Activated CD4-positive, alpha-beta T cell treated with anti-CD3 and anti-CD28 coated beads for 24 hours (primary cell): ENCODE results near the gene SEMA3F.

Experiments used
- DNase-seq, 2 donors: peaks; one replicate each; pipeline ENCODE4 v3.0.0-alpha.2; 2020; ENCODE audit warnings: low read depth in 2 of 2

Gene SEMA3F

DNA sequence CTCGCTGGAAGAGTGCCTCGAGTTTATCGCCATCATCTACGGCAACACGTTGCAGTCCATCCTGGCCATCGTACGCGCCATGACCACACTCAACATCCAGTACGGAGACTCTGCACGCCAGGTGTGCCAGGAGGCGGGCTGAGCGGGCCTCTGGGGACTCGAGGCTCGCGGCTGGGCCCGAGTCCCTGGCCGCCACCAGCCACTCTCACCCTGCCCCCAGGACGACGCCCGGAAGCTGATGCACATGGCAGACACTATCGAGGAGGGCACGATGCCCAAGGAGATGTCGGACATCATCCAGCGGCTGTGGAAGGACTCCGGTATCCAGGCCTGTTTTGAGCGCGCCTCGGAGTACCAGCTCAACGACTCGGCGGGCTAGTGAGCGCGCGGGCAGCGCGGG, 38.2 kb downstream of the SEMA3F start:
- DNase-seq: no peak

DNA sequence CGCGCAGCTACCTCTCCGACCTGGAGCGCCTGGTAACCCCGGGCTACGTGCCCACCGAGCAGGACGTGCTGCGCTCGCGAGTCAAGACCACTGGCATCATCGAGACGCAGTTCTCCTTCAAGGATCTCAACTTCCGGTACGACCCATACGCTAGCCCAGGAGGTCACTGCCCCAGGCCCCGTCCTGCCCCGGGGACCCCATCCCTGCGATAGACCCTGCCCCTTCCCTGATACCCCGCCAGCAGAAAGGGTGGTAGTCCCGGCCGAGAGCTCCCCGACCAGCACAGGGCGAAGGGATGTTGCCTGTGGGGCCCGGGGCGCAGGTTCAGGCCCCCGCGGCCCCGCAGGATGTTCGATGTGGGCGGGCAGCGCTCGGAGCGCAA, 38.6 kb downstream of the SEMA3F start:
- no peak for DNase-seq

DNA sequence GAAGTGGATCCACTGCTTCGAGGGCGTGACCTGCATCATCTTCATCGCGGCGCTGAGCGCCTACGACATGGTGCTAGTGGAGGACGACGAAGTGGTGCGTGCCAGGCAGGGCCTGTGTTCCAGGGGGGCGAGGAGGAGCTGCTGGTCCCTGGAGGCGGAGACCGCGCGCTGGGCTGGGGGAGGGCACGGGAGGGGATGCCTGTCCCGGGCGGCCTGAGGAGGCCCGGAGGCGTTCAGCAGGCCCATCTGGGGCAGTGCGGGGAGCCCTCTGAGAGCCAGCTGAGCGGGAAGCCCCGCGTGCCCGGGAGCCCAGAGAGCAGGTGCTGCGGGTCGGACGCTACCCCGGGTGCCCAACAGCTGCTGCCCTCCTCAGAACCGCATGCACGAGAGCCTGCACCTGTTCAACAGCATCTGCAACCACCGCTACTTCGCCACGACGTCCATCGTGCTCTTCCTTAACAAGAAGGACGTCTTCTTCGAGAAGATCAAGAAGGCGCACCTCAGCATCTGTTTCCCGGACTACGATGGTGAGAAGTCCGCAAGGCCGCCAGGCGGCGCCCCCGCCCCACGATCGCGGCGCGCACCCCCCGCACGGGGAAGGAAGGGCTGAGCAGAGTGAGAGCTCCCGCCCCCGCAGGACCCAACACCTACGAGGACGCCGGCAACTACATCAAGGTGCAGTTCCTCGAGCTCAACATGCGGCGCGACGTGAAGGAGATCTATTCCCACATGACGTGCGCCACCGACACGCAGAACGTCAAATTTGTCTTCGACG, 39.2 kb downstream of the SEMA3F start:
- peak; percentile 66 to 69 for DNase-seq

DNA sequence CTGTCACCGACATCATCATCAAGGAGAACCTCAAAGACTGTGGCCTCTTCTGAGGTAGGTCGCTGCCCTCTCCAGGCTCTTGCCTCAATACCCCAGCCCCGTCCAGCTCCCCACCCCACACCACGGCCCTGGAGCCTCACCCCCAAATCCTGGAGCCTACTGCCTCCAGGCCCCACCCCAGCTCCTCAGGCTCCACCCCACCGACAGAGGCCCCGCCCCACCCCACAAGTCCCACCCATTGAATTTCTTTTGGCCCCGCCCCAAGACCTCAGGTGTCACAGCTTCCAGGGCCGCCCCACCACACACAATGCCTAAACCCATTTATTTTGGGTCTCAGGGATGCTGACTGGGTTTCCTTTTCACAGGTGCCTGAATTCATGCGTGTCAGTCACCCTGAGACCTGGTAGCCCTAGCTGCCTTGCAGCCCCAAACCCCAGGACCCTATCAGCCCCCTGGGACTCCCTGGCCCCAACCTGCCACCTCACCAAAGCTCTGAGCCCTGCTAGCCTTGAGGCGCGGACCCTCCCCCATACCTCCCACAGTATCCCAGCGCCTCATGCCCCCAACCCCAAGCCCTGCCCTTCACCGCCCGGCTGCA, 39.9 kb downstream of the SEMA3F start:
- peak in 1 of 2 donors; percentile 28 for DNase-seq

DNA sequence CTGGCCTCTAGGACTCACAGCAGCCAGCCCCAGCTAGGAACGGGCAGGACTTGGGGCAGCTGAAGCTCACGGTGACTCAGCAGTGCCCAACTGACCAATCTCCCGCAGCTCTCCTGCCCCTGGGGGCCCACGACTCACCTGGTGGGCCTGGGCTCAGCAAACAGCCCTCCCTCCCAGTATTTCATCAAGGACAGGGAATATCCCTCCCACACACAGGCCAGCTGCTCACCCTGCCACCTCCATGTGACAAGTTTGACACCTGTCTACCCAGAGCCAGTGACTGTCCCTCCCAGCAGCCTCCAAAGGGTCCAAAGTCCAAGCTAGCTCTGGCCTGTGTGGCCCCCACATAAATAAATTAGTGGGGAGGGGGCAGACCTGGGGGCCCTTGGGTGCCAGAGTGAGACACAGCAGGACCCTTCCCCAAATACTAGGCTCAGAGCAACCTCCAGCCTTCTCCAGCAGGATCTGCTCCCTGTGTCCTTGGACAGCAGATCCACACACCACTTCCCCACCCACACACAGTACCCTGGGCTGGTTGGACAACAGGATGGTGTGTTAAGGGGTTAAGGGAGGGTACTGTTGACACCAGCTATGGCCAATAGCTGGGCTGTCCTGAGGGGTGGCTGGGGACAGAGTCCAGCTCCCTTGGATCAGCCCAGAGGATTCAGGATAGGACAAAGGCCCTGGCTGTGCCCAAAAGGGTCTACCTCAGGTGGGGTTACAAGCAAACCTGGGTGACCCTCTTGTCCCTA, 40.6 kb downstream of the SEMA3F start:
- DNase-seq: no peak

DNA sequence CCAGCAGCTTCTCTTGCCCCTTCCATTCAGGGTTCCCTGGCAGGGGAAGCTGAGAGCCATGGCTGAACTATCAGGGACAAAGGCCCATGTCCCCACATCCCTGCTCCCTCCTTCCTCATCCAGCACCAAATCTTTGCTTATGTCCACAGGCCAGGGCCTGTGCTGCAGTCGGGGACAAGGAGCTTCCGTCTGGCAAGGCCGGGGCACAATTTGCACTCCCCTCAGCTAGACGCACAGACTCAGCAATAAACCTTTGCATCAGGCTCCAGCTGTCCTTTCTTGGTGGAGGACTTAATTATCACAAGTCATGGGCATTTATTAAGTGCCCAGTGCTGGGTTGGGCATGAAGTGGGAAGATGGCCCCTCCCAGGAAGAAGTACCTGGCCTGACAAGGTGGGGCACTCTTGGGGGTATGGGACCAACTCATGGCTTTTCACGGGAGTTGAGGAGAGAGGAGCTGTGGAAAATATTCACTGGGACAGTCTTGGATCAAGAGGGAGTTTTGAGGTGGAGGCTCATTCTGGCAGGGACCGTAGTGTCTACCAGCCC, 41.2 kb downstream of the SEMA3F start:
- no peak for DNase-seq

DNA sequence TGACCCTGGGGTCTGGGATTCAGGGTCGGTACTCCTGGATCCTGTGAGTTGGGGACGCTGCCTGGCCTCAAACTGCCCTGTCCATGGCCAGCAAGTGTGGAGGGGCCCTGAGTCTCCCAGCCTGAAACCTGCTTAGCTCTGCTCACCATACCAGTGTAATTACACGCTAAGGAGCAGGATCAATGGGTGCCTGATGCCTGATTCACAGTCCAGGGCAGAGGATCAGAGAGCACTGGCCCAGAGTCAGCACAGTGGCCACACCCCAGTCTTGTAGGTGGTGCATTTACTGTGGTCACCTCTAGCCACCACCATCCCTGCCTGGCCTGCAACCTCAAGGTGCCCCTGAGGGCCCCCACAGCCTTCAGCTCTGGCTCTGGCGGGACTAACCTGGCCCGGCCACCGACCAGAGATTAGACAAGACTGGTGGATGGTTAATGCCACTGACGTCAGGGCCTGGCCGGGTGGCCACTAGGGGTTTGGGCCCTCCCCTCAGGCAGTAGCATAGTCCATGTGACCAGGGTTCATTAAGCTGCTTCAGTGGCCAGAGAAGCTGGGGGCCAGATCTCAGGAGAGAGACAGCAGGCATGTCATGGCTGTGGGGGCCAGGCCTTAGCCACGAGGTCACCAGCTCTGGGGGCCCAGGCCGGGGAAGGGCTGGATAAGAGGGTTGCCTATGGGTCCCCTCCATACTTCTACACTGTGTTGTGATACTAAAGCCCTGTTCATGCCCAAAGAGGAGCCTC, 46.6 kb downstream of the SEMA3F start:
- DNase-seq: no peak

- DNase-seq: no peak
Measured at GRCh38 chr3:50202353-50203112, 47.4 kb downstream of the SEMA3F start.

DNA sequence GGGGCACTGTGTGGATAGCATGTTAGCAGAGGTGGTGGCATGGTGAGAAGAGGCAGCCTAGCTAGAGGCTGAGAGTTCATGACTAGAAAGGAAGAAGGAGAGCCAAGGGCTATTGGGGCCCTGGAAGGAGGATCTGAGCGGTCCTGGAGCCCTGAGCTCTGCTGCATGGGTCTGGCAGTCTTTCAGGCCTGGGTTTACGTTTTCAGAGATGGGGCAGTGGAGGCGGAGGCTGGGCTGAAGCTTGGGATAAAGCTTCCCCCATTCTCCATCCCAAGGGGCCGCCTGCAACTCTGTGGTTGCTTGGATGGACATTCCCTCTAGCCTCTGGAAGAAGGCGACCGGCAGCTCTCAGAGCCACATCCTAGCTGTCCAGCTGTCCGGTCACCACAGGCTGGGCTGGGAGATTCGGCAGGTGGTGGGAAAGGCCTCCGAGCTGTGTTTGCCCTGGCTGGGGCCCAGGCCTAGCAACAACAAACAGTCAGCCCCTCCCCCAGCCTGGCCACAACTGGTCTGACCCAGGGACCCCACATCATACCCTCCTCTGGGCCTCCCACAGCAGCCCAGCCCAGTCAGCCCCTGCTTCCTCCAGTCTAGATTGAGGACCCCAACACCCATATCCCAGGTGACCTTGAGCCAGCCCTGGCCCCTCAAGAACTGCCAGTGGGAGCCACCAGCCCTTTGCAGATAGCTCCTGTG, 48.1 kb downstream of the SEMA3F start:
- no peak for DNase-seq

DNA sequence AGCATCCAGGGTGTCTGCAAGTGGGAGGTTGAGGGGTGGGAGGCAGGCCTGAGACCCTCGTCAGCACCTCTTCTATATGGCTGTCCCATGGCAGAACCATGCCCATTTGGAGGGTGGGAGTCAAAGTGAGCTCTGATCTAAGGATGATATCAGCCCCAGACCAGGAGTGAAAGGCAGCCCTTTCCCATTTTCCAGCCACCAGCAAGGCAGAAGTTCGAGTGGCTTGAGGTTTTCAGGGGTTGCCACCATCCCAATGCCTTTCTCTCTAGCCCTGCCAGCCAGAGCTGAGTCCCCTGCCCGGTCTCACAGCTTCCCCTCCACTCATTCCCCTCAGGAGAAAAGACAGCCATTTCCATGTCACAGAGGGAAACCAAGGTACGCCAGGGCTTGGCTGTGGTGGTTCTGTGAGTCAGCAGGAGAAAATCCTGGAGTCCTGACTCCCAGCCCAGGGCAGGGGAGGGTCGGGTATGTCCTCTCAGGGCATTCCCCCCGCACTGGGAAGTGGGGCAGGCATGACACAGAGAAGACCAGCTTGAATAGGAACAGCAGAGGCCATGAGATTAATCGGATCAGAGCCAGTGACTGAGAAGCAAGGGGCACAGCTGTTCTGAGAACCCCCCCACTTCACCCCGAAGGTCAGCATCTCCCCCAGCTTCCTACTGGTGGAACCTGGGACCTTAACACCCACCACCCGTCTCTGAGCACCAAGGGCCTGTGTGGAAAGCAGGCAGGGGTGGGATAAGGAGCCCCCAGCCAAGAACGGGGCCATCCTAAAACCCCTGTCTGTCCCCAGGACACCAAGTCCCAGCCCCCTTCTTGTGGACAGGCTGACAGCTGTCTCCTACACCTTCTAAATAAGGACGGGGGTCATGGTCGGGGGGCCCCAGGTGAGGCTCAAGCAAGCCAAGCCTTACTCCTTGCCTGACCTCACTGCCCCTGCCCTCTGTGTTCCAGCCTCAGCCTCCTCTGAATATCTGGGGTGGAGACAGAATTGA, 49.0 kb downstream of the SEMA3F start:
- DNase-seq: no peak

DNA sequence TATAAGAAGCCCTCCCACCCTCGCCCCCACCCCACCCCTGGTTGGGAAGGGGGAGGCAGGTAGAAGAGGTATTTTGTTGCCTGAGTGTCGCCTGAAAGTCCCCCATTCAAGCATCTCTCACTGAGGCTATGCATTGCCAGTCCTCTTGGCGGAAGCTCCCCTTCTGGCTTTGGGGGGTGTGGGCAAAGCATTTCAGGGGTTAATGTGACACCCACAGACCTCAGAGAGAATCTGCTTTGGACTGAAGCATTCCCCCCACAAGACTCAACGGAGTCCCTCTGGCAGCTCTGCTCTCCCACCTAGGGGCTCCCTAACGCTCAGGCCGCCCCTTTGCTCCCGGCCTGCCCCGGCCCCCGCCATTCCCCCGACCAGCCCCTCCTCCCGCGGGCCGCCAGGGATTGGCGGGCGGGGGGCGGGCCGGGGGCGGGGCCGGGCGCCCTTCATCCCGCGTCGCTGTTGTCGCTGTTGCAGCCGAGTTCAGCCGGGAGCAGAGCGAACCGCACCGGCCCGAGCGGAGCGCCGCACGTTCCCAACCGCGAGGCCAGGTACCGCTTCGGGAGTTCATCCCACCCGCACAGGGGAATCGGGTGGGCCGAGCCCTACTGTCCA, 49.8 kb downstream of the SEMA3F start, which contains the start of gene SLC38A3:
Gene SLC38A3, plus strand, starts transcription at position 468 of the 609 bp plus-strand sequence. CDS start 8,929 bp downstream, outside the sequence.
- DNase-seq: no peak

DNA sequence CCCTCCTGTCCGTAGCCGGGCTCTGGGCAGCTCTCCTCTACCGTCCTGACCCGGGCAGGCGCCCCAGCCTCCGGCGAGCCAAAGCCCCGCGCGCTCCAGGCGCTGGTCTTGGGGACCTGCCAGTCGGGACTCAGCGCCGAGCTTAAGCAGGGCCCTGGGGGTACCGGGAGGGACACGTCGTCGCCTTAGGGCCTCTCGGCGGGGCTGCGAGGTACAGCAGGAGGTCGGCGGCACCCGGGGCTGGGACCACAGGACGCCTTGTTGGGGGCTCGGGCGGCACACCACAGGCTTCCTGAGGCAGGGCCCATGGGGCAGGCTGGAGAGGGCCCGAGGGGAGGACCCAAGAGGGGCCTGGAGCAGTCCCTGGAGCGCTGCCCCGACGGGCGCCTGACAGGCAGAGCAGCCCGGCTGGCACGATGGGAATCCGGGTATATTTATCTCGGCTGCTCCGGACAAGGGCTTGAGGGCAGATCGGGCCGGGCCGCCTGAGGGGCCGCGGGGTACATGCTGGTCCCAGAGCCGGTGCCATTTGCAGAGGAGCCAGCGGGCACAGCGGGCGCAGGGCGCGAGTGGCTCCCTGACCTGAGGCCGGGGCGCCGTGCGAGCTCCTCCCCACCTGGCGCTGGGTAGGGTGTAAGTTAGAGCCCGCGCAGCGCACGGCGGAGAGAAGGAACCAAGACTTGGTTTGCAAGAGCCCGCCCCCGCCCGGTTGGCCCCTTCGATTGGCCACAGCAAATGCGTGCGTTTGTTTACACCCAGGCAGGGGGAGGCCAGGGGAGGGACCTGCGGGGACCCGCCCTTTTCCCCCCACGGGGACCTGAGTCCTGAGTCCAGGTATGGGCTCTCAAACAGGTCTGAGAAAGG, 50.5 kb downstream of the SEMA3F start:
- DNase-seq: peak in 1 of 2 donors; percentile 35

DNA sequence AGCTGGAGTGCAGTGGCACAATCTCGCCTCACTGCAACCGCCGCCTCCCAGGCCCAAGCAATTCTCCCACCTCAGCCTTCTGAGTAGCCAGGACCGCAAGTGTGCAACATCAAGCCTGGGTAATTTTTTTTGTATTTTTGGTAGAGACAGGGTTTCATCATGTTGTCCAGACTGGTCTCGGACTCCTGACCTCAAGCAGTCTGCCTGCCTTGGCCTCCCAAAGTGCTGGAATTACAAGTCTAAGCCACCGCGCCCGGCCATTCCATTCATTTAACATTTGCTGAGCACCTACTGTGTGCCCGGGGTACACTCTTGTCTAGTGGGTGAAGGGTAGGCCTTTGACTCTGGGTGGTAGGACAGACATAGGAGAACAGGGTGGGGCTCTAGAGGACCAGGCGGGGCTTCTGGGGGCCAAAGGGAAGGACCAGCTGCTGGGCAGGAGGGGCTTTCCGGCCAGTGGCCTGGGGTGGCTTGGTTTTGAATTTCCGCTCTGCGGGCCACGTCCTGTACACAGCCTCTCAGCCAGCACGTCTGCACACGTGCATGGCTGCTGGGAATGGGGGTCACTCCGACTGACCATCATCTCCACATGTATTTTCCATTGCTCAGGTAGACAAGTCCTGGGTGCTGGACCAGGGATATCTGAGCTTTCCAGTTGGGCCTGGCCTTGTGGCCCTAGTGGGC, 52.4 kb downstream of the SEMA3F start:
- DNase-seq: no peak

DNA sequence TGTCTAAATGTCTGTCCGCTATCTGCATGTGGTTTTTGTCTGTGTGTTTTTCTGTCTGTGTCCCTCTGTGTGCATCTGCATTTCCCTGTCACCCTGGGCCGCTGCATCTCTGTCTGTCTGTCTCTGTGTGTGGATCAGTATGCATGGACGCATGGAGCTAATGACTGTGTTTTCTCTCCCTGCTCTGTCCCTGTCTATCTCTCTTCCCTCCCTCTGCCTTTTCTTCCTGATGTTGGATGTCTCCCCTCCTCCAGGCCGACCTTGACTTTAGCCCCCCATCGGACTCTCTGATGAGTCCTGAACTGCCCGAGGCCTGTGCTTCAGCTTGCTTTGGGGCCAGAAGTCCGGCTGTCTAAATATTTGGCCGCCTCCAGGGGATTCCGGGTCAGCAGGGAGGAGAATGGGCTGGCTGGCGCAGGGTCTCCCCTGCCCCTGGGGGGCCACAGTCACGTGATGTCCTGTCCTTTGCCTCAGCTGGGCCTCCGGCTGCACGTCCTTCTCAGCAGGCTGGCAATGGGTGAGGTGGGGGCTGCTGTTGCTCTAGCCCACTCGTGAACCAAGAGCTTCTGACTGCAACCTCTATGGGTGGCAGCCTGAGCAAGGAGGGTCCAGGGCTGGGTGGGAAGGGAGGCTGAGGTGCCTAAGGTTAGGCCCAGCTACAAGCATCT, 53.7 kb downstream of the SEMA3F start:
- no peak for DNase-seq

GRCh38 chr3:50210176-50210509, 55.0 kb downstream of the SEMA3F start:
- DNase-seq: no peak

- no peak for DNase-seq
Measured at GRCh38 chr3:50210510-50211367, 55.6 kb downstream of the SEMA3F start.
